H54 (cell line): ENCODE measurements around the gene ATXN3L.
"Not testable (repeated sequence)": the region's sequence is repeated elsewhere in the genome, so short reads cannot be mapped to it uniquely, and the experiment has no call there.

ENCODE experiments used
- DNase-seq: peaks from one replicate; pipeline ENCODE4 v3.0.0; 2011; ENCODE audit warnings: low spot score, mixed read lengths; ENCODE audit not compliant: insufficient read length
- FAIRE-seq: peaks from 3 replicates; lab custom pipeline; 2011; peaks lifted over from hg19 to GRCh38; lab: Jason Lieb, UNC
- POLR2A ChIP-seq: IDR thresholded peaks from 2 replicates; pipeline ENCODE4 v1.6.1; 2011; ENCODE audit warnings: low read depth, mild to moderate bottlenecking, low read length

The ATXN3L gene

DNA sequence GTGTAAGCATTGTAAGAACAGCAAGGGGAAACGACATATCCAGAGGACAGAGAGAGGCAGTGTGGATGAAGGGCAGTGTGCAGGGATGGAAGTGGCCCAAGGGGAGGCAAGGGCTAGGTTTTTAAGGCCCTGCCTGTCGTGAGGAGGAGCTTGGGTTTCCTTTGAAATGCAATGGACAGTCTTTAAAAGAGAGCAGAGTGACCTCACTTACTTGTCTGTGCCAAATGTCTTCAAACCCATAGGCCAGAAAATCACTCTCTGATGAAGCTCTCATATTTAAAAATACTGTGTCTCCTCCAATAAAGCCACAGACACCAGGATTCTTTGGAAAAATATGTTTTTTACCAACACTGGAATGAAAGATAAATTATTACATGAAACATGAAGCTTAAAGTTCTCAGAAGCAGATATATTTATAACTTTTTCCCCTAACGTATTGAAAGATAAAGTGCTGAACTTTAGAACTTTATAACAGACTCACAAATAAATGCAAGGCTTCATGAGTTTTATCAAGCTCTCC, 19.2 kb upstream of the ATXN3L start:
- no peak for TF ChIP-seq POLR2A
- DNase-seq (no peak), FAIRE-seq (no peak)

DNA sequence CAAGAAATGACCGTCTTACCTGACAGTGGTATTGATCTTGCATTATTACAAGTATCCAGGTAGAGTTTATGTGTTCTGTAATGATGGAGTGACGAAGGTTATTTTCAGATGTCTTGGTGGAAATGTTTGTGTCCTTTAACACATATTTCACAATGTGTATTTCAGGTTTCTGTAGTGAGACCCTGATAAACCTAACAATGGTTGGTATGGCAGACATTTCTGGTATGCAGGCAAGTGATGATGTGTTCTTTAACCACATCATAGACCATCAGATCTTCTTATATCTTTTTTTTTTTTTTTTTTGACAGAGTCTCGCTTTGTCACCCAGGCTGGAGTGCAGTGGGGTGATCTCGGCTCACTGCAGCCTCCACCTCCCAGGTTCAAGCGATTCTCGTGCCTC, 14.6 kb upstream of the ATXN3L start:
- FAIRE-seq (no peak), DNase-seq (no peak)
- TF ChIP-seq POLR2A = no peak

DNA sequence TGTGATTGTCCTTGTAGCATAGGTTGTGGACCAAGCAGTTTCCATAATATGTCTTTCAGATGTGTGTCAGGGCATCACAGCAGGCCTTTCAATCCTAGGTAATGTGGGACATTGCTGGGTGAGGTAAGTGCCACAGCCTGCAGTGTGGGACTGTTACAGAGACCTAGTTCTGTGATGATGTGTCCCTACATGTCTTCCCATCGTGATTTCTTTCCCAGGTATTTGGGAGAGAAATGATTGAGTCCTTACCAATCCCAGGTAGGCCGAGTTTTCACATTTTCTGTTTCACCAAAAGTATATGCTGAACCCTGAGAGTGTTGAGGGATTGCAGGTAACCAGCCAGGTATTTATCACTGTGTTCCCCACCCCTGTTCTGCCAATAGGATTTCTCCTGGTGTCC, 10.6 kb upstream of the ATXN3L start:
- DNase-seq (no peak), FAIRE-seq (no peak)
- TF ChIP-seq POLR2A = no peak

DNA sequence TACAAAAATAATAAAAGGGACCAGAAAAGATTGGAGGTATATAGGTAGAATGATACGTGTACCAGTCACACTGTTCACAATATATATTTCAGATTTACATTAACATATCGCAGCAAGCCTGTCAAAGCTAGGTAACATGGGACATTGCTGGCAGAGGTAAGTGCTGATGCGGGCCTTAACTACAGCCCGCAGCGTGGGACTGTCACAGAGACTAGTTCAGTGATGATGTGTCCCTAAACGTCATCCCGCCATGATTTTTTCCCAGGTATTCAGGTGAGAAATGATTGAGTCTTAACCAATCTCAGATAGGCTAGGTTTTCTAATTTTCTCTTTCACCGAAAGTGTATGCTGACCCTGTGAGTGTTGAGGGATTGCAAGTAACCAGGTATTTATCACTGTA, 7.8 kb upstream of the ATXN3L start:
- FAIRE-seq = no peak
- TF ChIP-seq POLR2A = no peak
- no peak for DNase-seq

DNA sequence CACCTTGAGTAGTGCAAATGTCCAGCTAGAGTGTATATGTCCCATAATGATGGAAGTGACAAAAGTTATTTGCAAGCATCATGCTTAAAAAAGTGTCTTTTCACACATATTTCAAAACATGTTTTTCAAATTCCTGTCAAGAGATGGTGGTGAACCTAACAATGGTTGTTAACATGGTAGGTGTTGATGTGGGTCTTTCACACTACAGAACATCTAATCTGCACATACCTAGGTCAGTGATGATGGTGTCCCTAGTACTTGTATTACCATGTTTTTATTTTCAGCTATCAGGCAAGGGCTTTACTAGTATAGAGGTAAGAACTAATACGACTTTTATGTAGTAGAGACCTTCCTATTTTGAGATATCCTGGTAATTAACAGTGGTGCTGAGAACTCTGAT, 3.4 kb upstream of the ATXN3L start:
- TF ChIP-seq POLR2A = no peak
- no peak for FAIRE-seq
- DNase-seq = no peak

DNA sequence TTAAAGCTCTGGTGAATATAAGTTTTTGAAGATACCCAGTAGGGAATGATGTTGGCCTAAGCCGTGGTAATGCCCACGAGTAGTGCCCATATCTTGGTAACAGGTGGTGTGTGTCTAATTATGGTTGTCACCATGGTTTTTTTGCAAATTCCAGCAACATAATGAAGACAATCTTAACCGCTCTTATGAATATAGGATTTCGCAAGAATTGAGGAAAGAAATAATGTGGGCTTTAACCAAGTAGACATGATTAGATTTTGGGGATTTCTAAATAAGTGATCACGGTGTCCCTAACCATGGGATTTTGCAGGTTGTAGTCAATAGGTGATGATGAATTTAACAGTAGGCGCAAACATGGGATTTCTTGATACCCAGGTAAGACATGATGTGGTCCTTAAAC, 2.5 kb downstream of the ATXN3L start:
- DNase-seq (no peak), FAIRE-seq (no peak)
- no peak for TF ChIP-seq POLR2A

DNA sequence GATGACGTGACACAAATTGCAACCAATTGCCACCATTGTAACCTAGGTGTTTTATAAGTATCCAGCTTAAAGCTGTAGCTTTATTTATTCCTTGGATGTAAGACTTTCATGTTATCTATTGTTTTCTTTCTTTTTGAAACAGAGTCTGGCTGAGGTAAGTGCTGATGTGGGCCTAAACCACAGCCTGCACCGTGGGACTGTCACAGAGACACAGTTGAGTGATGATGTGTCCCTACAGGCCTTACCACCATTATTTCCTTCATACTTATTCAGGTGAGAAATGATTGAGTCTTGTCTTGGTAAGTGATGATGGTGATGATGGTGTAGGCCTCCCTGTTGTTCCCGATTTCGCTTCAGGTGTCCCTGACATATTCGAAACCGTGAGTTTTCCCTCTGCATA, 8.3 kb downstream of the ATXN3L start:
- no peak for TF ChIP-seq POLR2A
- DNase-seq (no peak), FAIRE-seq (no peak)

DNA sequence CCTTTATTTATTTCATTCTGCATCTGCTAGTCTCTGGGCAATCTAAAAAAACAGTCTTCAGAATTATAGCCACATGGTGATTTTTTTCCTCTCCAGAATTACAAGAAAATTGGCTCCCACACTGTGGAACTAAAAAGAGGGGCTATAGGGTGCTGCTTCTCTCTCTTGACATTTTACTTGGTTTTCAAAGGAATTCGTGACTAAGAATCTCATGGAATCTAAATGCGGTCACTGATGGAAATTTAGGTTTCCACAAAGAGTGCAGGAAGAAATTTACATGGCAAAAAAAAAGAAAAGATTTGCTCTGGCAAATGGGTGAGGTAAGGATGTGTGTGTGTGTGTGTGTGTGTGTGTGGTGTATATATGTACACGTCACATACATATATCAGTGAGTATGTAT, 10.2 kb downstream of the ATXN3L start:
- TF ChIP-seq POLR2A = no peak
- FAIRE-seq (no peak), DNase-seq (no peak)

DNA sequence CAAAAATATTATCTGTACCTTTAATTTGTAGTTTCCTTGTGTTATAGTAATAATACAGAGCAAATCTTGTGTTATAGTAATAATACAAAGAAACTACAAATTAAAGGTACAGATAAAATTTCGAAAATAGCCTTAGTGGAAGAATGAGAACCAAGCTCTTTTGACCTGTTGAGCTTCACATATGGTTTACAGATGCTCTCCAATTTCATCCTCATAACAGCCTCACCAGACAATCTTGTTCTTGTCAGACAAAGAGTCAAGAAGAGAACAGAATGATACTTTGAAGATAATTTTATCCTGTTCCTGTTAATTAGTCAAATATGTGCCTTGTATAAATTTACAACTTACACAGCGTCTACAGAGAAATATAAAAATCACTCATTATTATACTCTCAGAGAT, 12.8 kb downstream of the ATXN3L start:
- FAIRE-seq = no peak
- TF ChIP-seq POLR2A = no peak
- no peak for DNase-seq

DNA sequence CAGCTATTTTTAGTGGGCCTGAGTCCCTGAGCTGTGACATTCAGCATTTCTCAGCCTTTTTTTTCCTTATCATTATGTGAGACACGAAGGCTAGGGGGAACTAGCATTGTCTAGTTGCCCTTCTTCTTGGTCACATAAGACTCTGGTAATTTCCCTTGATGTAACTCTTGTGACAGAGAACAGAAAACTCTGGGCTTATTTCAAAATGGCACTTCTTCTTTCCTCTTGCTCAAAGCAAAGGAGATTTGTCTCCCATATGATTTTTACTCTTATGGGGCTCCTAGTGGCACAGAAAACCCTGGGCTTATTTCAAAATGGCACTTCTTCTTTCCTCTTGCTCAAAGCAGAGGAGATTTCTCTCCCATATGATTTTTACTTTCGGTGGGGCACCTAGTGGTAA, 14.7 kb downstream of the ATXN3L start:
- DNase-seq (no peak), FAIRE-seq (no peak)
- no peak for TF ChIP-seq POLR2A

DNA sequence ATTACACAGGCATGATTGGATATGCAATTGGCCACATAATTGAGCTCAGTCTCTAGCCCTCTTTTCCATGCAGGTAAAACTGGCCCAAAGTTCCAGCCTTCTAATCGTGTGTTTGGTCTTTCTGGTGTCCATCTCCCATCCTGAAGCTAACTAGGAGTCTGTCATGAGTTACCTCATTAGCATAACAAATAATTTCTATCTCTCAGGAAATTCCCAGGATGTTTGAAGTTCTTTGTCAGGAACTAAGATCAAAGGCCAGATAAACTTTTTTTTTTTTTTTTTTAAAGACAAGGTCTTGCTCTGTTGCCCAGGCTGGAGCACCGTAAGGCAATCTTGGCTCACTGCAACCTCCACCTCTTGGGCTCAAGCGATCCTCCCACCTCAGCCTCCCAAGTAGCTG, 15.8 kb downstream of the ATXN3L start:
- FAIRE-seq (no peak), DNase-seq (no peak)
- no peak for TF ChIP-seq POLR2A

DNA sequence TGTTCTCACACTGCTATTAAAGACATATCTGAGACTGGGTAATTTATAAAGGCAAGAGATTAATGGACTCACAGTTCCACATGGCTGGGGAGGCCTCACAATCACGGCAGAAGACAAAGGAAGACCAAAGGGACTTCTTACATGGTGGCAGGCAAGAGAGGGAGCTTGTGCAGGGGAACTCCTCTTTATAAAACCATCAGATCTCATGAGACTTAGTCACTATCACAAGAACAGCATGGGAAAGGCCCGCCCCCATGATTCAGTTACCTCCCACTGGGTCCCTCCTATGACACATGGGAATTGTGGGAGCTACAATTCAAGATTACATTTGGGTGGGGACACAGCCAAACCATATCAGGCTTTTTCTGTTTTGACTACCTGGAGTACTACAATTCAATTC, 16.6 kb downstream of the ATXN3L start:
- DNase-seq, FAIRE-seq: not testable (repeated sequence)

DNA sequence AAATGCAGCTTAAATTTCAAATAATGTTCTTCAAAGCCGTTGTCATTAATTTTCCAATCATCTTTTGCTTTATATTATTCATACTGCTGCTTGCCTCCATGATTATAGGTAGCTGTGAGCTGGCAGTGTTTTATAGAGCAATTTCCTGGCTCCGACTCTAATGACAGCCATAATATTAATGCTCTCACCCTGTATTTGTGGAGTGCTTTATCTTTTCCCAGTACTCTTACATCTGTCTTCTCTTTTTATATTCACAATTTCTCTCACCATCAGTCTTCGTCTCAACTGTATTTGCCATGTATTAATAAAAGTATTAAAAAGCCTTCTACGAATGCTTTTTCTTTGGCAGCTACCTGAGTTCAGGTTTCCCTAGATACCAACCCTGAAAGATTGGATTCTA, 21.0 kb downstream of the ATXN3L start:
- FAIRE-seq = no peak
- DNase-seq = no peak
- TF ChIP-seq POLR2A = no peak

DNA sequence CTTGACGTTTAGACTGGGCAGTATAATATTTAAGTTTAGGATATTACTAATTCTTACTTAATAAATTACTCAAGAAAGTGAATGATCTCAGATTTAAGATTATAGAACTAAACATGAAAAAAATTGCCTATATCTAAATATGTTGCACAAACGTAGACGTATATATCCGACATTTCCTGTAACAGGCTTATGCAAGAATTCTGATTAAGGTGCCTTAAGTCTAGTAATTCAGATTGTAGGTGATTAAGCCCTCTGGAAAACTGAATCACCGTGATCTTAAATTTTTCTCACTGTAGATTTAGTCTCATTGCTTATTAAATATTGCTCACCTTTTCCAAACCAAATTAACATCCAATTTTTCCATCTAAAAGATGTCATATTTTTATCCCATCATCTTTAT, 24.0 kb downstream of the ATXN3L start:
- DNase-seq (no peak), FAIRE-seq (no peak)
- no peak for TF ChIP-seq POLR2A

DNA sequence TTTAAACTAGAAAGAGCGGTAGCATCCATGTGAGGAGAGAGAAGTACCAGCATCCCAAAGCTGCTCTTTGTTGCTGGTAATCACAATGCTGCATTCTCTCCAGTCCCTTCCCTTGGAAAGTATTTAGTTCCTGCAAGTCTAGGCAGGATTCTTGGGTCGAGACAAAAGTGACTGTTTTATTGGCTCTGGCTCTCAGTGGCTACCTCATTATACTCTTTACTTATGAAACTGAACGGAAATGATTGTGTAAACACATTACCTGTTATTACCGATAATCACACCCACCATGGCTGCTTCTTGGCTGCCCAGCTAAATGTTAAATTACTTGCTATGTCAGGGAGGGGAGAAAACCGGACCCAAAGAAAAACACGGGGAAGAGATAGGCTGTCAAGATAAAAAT, 26.2 kb downstream of the ATXN3L start:
- no peak for TF ChIP-seq POLR2A
- no peak for FAIRE-seq
- DNase-seq = no peak

DNA sequence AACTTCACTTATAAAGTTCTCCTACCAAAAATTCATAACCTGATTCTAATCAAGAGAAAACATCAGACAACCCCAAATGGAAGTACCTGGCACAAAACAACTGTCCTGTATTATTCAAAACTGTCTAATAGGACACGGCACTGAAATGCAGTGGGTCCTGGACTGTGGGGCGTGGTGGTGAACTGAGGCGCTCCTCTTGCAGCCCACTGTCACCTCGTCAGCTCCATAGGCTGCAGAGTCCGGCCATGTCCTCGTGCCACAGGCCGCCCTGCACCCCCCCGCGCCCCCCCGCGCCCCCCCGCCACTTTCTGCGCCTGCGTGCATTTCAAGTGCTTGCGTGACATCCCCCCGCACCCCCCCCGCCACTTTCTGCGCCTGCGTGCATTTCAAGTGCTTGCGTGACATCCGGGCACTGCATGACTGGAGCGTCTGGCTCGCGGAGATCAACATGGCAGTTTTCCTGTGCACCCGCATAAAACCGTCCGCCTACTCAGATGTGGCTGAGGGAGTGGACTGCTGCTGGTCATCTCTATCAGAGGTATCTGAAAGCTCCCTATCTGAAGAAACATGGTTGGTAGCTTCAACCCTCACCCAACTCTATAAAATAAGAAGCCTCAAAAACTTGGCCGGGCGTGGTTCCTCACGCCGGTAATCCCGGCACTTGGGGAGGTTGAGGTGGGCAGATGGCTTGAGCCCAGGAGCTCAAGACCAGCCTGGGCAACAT, 28.8 kb downstream of the ATXN3L start:
- FAIRE-seq = no peak
- DNase-seq = no peak
- no peak for TF ChIP-seq POLR2A
